Central memory CD4-positive, alpha-beta T cell (primary cell): ENCODE results near the gene CPSF7.

Experiments used
- DNase-seq: peaks from one replicate; pipeline ENCODE4 v3.0.0; 2022

Gene CPSF7

DNA sequence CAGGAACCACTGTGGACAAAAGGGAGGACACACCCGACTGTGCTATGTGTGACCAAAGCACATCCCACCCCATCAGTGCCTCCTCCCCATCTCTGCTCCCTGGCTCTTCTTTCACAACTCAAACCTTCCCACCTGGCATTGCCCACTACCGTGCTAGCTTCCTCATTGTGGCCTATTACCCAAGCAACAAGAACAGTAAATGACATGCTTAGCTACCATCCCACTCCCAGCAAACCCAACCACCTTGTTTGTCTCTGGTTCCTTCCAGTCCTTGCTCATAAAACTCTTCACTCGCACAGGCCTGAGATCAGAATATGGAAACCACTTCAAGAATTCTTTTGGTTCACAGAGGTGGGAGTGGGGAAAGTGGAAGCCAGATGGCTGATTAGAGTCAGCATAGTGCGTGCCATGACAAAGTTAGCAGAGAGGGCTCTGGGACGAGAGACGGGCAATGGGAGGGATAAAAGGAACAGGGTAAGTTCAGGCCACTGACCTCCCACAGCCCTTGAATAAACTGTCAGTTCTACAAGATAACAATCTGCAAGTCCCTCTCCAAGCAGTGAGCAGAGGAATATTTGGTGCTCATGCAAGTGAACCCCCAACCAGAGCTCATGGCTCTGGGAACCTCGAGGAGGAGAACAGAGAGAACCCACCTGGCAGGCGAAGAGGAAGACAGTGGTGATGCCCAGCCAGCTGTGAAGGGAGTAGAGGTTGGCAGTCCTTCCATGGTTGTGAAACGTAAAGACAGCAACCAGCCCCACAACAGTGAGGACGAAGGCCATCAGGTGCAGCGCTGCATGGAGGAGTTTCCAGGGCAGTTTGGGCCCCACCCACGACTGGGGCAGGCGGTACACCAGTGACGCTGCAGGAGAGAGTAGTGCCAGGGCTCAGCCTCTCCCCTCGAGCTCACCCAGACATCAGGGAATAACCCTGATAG, 76.4 kb downstream of the CPSF7 start:
- no peak for DNase-seq
